ENCODE results near the gene CAP1. TPM values are rescaled to one million over a fixed set of nuclear protein-coding genes. Genes with fewer than 3 reads are reported as not detected.

Gene CAP1
- total RNA-seq, 3 donors from 2014 or later, result 357 to 488 (median 444) TPM

GRCh38 chr1:40092241-40092640 lies 51.7 kb downstream of the CAP1 start:
- intact Hi-C loops (cut with DNase I, micrococcal nuclease), result no loop called here
- H3K36me3 ChIP-seq (ENCODE audit: low read depth), result no peaks in the 10 kb centered on the region
- H3K9me3 ChIP-seq, result no peaks in the 10 kb centered on the region
- H3K4me1 ChIP-seq (ENCODE audit: low read depth), result peaks cover 3% of the 10 kb centered on the region
- ATAC-seq (no peak), DNase-seq (no peak)
- H3K4me3 ChIP-seq, result no peak overlapping the region
- TF ChIP-seq CTCF (IDR thresholded peaks at IDR 0.05), result no peak

- H3K4me1 ChIP-seq (ENCODE audit: low read depth), result peaks cover 3% of the 10 kb centered on the region
- no peak for TF ChIP-seq CTCF (IDR thresholded peaks at IDR 0.05)
- no peaks in the 10 kb centered on the region for H3K9me3 ChIP-seq
- ATAC-seq, result no peak
- DNase-seq, result no peak
- H3K4me3 ChIP-seq, result no peak overlapping the region
- intact Hi-C loops (cut with DNase I, micrococcal nuclease), result no loop called here
- no peaks in the 10 kb centered on the region for H3K36me3 ChIP-seq (ENCODE audit: low read depth)
Measured at GRCh38 chr1:40092706-40093639, 52.4 kb downstream of the CAP1 start.

- Histone ChIP-seq H3K36me3 (ENCODE audit: low read depth) (no peaks in the 10 kb centered on the region), H3K4me3 (no peak overlapping the region), H3K9me3 (no peaks in the 10 kb centered on the region), H3K4me1 (ENCODE audit: low read depth) (peaks cover 3% of the 10 kb centered on the region)
- no peak for TF ChIP-seq CTCF (IDR thresholded peaks at IDR 0.05)
- ATAC-seq (no peak), DNase-seq (no peak)
- intact Hi-C loops (cut with DNase I, micrococcal nuclease), result no loop called here
Measured at GRCh38 chr1:40094466-40095110, 54.1 kb downstream of the CAP1 start.

- H3K4me1 ChIP-seq (ENCODE audit: low read depth), result peaks cover 3% of the 10 kb centered on the region
- no peak for DNase-seq
- H3K4me3 ChIP-seq, result no peak overlapping the region
- no peaks in the 10 kb centered on the region for H3K9me3 ChIP-seq
- ATAC-seq, result no peak
- intact Hi-C loops (cut with DNase I, micrococcal nuclease), result no loop called here
- TF ChIP-seq CTCF (IDR thresholded peaks at IDR 0.05), result no peak
- no peaks in the 10 kb centered on the region for H3K36me3 ChIP-seq (ENCODE audit: low read depth)
Measured at GRCh38 chr1:40095806-40096205, 55.3 kb downstream of the CAP1 start.

GRCh38 chr1:40096646-40096976 lies 56.1 kb downstream of the CAP1 start:
- DNase-seq, result no peak
- no peak for TF ChIP-seq CTCF (IDR thresholded peaks at IDR 0.05)
- peak; percentile 64 for ATAC-seq
- intact Hi-C loops (cut with DNase I, micrococcal nuclease), result no loop called here
- Histone ChIP-seq H3K4me3 (peak overlapping the region; percentile 17), H3K4me1 (ENCODE audit: low read depth) (peaks cover 3% of the 10 kb centered on the region), H3K36me3 (ENCODE audit: low read depth) (no peaks in the 10 kb centered on the region), H3K9me3 (no peaks in the 10 kb centered on the region)

Measured in mucosa of descending colon (tissue), 3 donors.